GM12874 (cell line): ENCODE measurements around the gene TBRG4.

ENCODE experiments used
- CTCF ChIP-seq: IDR thresholded peaks from 2 replicates; pipeline ENCODE4 v1.5.1; 2011; ENCODE audit warnings: low read depth, mild to moderate bottlenecking, control low read depth, low read length, moderate library complexity; ENCODE audit not compliant: insufficient read depth

TBRG4 gene

GRCh38 chr7:45102785-45103712 is 8.4 kb downstream of the TBRG4 start:
- no peak for TF ChIP-seq CTCF

DNA sequence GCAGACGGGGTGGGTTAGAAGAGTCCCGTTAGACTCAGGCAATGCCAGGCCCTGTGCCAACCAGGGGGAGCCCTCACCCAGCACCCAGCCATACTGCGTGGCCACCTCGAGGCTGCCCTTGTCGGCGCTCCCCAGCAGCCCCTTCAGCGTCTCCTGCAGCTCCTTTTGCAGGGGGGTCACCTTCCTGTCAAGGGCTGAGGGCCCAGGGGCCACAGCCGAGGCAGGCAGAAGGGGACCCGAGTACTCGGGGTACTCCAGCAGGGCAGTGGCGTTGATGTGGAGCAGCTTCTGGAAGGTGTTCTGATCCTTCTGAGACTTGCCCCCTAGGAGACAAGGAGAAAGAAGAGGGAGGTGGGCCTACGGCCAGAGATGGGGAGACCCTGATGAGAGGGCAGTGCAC is 9.7 kb downstream of the TBRG4 start:
- TF ChIP-seq CTCF: no peak

- no peak for TF ChIP-seq CTCF
Measured at GRCh38 chr7:45100761-45101480, 10.6 kb downstream of the TBRG4 start.

DNA sequence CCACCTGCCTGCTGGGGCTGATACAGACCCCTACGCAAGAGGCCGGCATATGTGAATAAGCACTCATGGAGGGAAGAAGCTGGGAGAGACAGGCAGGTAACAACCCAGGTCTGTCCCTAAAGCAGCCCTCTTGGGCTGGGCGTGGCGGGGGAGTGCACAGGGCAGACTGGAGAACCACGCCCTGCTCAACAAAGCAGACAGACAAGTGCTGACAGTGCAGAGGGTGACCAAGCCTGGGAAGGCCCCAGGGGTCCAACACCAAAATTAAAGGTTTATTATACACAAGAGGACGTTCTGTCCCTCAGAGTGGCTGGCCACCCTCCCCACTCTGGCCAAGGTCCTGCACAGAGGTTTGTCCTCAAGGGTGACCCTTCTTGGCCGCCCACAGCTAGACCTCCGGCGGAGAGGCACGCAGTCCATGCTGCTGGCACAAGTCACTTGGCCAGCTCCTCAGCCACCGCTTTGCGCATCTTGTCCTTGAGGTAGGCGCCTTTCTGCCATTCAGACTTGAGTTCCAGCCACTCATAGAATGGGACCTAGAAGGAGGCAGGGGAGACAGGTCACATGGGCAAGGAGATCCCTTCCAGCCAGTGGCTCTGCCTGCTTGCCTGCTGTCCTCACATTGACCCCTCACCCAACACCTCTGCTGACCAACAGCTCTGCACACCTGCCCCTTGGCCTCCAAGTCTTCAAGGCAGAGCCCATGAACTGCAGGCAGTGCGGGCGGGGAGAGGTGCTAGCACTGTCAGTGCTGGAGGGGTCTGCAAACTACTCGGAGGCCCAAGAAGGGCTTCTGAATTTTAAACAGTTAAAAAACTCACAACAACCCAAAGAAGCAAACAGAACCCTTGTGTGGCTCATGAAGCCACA is 11.4 kb downstream of the TBRG4 start:
- TF ChIP-seq CTCF: no peak

DNA sequence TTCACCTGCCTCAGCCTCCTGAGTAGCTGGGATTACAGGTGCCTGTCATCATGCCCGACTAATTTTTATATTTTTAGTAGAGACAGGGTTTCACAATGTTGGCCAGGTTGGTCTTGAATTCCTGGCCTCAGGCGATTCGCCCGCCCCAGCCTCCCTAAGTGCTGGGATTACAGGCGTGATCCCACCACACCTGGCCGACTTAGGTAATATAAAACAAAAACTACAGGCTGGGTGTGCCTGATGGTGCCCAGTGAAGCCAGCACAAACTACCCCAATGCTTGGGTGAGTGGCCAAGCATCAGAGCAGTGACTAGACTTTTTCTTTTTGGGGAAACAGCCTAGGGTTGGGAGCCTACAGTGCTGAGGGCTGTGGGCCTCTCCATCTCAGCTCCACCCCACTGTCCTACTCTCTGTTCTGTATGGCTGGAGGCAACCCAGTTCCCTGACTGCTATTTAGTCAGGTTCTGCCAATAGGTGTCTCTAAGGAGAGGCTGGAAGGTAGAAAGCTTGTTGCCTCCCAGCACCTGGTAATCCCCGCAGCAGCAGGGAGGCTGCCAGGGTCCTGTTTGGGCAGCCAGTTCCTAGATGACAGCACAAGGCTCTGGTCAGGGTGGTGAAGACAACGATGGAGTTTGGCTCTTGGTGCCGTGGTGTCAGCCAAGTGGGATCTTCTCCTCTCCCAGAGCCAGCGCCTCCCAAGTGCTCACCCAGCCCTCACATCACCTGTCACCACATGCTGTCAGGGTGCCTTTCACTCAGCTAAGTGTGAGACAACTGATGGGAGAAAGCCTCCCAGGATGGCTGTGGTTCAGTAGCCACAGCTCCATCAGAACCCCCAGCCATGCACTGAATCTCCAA is 12.3 kb downstream of the TBRG4 start:
- TF ChIP-seq CTCF: no peak

- TF ChIP-seq CTCF: no peak
Measured at GRCh38 chr7:45092931-45093235, 18.6 kb downstream of the TBRG4 start.
